ENCODE measurements around the gene YIF1A. TPM values are rescaled to one million over a fixed set of nuclear protein-coding genes. Genes with fewer than 3 reads are reported as not detected.

The YIF1A gene
- polyA plus RNA-seq, 1 experiment, result 228 TPM

GRCh38 chr11:66317723-66318599, 29.0 kb upstream of the YIF1A start:
- Histone ChIP-seq H3K4me3 (ENCODE audit: low read depth, low read length) (no peak overlapping the region), H3K36me3 (ENCODE audit: control insufficient read depth, insufficient read depth, low read length) (no peaks in the 10 kb centered on the region; the same call in 1 of the 2 replicates), H3K27me3 (ENCODE audit: control insufficient read depth, insufficient read depth, low read length) (no peaks in the 10 kb centered on the region)
- ChIA-PET POLR2A (interaction anchor here (0.8 kb wide), 1 partner anchor 29 kb away, joined by 6 read pairs; the partner anchor contains the start of gene YIF1A), CTCF (interaction anchor here (0.6 to 11.3 kb wide), 5 partner anchors 9 to 74 kb away, joined by 3 to 188 read pairs (median 17); partner anchors contain the start of gene RIN1)
- no peak for TF ChIP-seq CTCF (IDR thresholded peaks at IDR 0.05; ENCODE audit: insufficient read depth, low read depth, low read length)
- DNase-seq (ENCODE audit: low read depth), result no peak

- no peaks in the 10 kb centered on the region for H3K27me3 ChIP-seq (ENCODE audit: control insufficient read depth, insufficient read depth, low read length)
- no peak for TF ChIP-seq CTCF (IDR thresholded peaks at IDR 0.05; ENCODE audit: insufficient read depth, low read depth, low read length)
- no peak for DNase-seq (ENCODE audit: low read depth)
- H3K36me3 ChIP-seq (ENCODE audit: control insufficient read depth, insufficient read depth, low read length), result no peaks in the 10 kb centered on the region; the same call in 1 of the 2 replicates
- CTCF ChIA-PET, result interaction anchor here (2.3 to 11.3 kb wide), 4 partner anchors 9 to 70 kb away, joined by 15 to 188 read pairs (median 22); partner anchors contain the start of gene RIN1
- H3K4me3 ChIP-seq (ENCODE audit: low read depth, low read length), result peak overlapping the region; percentile 69
- POLR2A ChIA-PET, result interaction anchor here (1.0 to 1.1 kb wide), 2 partner anchors 9 to 28 kb away, joined by 6 to 10 read pairs; partner anchors contain the start of gene YIF1A
Observed at GRCh38 chr11:66317322-66317722, 28.4 kb upstream of the YIF1A start.

GRCh38 chr11:66316849-66317251, 27.9 kb upstream of the YIF1A start, which contains the start of gene CD248:
Gene CD248 (minus strand): TSS chr11:66317044. CDS start chr11:66317027, 17 bp downstream.
- no peak for TF ChIP-seq CTCF (IDR thresholded peaks at IDR 0.05; ENCODE audit: insufficient read depth, low read depth, low read length)
- CTCF ChIA-PET, result interaction anchor here (2.3 to 11.3 kb wide), 4 partner anchors 10 to 71 kb away, joined by 15 to 188 read pairs (median 22); partner anchors contain the start of gene RIN1
- no peak for DNase-seq (ENCODE audit: low read depth)
- H3K36me3 ChIP-seq (ENCODE audit: control insufficient read depth, insufficient read depth, low read length), result no peaks in the 10 kb centered on the region; the same call in 1 of the 2 replicates
- H3K27me3 ChIP-seq (ENCODE audit: control insufficient read depth, insufficient read depth, low read length), result no peaks in the 10 kb centered on the region
- POLR2A ChIA-PET, result interaction anchor here (0.5 to 1.1 kb wide), 5 partner anchors 10 to 792 kb away, joined by 3 to 10 read pairs (median 6); partner anchors contain the start of genes RIN1, SCYL1 and YIF1A
- H3K4me3 ChIP-seq (ENCODE audit: low read depth, low read length), result peak within 1 kb of the TSS; percentile 69

GRCh38 chr11:66315921-66316811, 27.2 kb upstream of the YIF1A start:
- no peak for DNase-seq (ENCODE audit: low read depth)
- no peak for TF ChIP-seq CTCF (IDR thresholded peaks at IDR 0.05; ENCODE audit: insufficient read depth, low read depth, low read length)
- Histone ChIP-seq H3K27me3 (ENCODE audit: control insufficient read depth, insufficient read depth, low read length) (no peaks in the 10 kb centered on the region), H3K4me3 (ENCODE audit: low read depth, low read length) (peak overlapping the region; percentile 69), H3K36me3 (ENCODE audit: control insufficient read depth, insufficient read depth, low read length) (no peaks in the 10 kb centered on the region; the same call in 1 of the 2 replicates)
- CTCF ChIA-PET, result interaction anchor here (1.5 to 11.3 kb wide), 7 partner anchors 9 to 71 kb away, joined by 3 to 201 read pairs (median 28); partner anchors contain the start of gene RIN1
- POLR2A ChIA-PET, result interaction anchor here (0.5 to 1.1 kb wide), 6 partner anchors 11 to 791 kb away, joined by 3 to 10 read pairs (median 4); partner anchors contain the start of genes RIN1, SCYL1 and YIF1A
